ENCODE measurements around the gene SCGB1D4.

The SCGB1D4 gene

DNA sequence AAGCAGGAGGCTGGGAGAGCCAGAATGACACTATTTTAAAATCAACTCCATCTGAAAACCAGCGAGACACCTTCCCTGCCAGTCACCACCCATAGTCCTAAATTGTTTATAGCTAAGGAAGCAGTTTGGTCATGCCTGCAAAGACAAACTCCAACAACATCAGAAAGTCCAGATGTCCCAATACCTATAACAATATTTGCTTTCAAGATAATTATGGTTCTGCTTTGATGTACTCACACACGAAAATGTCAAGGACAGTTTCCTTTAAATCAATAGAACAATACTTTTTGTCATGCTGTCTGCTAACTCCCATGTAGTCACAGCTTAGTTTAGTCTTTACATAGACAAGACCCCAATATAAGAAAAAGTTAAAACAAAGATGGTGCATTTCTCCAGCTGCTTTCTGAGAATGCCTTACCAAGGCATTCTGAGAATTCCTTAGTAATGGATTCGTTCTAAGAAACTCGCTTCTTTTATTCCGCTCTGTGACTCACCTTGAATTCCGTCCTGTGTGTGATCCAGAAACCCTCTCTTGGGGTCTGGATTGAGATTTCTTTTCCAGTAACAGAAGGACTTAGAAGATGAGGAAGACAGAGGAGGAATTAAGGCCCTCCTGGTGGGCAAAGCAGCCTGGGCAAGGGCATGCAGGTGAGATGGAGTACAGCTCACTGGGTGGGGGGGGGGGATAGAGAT lies 38.5 kb downstream of the SCGB1D4 start:
- Histone ChIP-seq H3K36me3 (replicated peaks; ENCODE audit: insufficient read depth, low read length) (no peaks in the 10 kb centered on the region), H4K20me1 (ENCODE audit: insufficient read depth, low read length) (no peaks in the 10 kb centered on the region), H3K4me1 (ENCODE audit: low read length) (no peaks in the 10 kb centered on the region), H3K27ac (ENCODE audit: low read length) (no peak overlapping the region), H3K4me3 (ENCODE audit: low read length) (no peak overlapping the region), H3K9ac (ENCODE audit: low read length) (no peak overlapping the region), H3K79me2 (ENCODE audit: low read length) (no peaks in the 10 kb centered on the region), H3K4me2 (ENCODE audit: low read depth, low read length) (no peak overlapping the region), H3F3A (ENCODE audit: insufficient read depth, low read length) (no peaks in the 10 kb centered on the region), H3K27me3 (replicated peaks; ENCODE audit: insufficient read depth, low read length) (no peaks in the 10 kb centered on the region), H2AFZ (ENCODE audit: low read length) (no peak overlapping the region), H3K9me3 (replicated peaks; ENCODE audit: insufficient read depth, low read length) (no peaks in the 10 kb centered on the region), H3K9me2 (replicated peaks; ENCODE audit: insufficient read depth, low read length) (no peaks in the 10 kb centered on the region)
- TF ChIP-seq EZH2 (optimal IDR thresholded peaks at IDR 0.05; ENCODE audit: low read depth, low read length) (no peak), EZH2phosphoT487 (IDR thresholded peaks at IDR 0.05; ENCODE audit: low read length) (no peak)
- TF ChIP-seq, protein P1, sequence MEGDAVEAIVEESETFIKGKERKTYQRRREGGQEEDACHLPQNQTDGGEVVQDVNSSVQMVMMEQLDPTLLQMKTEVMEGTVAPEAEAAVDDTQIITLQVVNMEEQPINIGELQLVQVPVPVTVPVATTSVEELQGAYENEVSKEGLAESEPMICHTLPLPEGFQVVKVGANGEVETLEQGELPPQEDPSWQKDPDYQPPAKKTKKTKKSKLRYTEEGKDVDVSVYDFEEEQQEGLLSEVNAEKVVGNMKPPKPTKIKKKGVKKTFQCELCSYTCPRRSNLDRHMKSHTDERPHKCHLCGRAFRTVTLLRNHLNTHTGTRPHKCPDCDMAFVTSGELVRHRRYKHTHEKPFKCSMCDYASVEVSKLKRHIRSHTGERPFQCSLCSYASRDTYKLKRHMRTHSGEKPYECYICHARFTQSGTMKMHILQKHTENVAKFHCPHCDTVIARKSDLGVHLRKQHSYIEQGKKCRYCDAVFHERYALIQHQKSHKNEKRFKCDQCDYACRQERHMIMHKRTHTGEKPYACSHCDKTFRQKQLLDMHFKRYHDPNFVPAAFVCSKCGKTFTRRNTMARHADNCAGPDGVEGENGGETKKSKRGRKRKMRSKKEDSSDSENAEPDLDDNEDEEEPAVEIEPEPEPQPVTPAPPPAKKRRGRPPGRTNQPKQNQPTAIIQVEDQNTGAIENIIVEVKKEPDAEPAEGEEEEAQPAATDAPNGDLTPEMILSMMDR (IDR thresholded peaks at IDR 0.05; ENCODE audit: low read length), result no peak
- DNase-seq, result no peak

DNA sequence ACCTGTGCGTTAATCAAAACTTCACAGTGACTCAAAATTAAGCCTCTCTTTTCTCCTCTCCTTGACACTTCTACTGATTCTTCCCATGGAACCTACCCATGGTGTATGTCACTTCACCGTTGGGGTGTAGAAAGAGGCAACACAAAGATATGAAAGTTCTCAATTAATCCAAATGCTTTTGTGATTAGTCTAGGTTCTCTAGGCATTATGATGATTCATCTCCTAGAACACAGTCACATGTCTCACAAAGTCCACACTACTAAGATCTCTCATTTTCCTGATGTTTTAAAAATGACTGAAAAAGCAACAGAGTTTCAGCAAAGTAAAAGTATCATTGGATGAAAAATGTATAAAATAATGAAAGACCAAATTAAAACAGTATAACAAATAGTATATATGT lies 42.6 kb downstream of the SCGB1D4 start:
- no peak overlapping the region for H2AFZ ChIP-seq (ENCODE audit: low read length)
- no peak overlapping the region for H3K9ac ChIP-seq (ENCODE audit: low read length)
- no peaks in the 10 kb centered on the region for H3K9me2 ChIP-seq (replicated peaks; ENCODE audit: insufficient read depth, low read length)
- H3K27me3 ChIP-seq (replicated peaks; ENCODE audit: insufficient read depth, low read length), result no peaks in the 10 kb centered on the region
- H3K27ac ChIP-seq (ENCODE audit: low read length), result no peak overlapping the region
- no peak overlapping the region for H3K4me3 ChIP-seq (ENCODE audit: low read length)
- H3K4me2 ChIP-seq (ENCODE audit: low read depth, low read length), result no peak overlapping the region
- H4K20me1 ChIP-seq (ENCODE audit: insufficient read depth, low read length), result no peaks in the 10 kb centered on the region
- no peaks in the 10 kb centered on the region for H3K4me1 ChIP-seq (ENCODE audit: low read length)
- TF ChIP-seq EZH2 (optimal IDR thresholded peaks at IDR 0.05; ENCODE audit: low read depth, low read length) (no peak), EZH2phosphoT487 (IDR thresholded peaks at IDR 0.05; ENCODE audit: low read length) (no peak)
- TF ChIP-seq, protein P1 (IDR thresholded peaks at IDR 0.05; ENCODE audit: low read length), result no peak
- no peaks in the 10 kb centered on the region for H3K9me3 ChIP-seq (replicated peaks; ENCODE audit: insufficient read depth, low read length)
- H3K36me3 ChIP-seq (replicated peaks; ENCODE audit: insufficient read depth, low read length), result no peaks in the 10 kb centered on the region
- DNase-seq, result no peak
- H3F3A ChIP-seq (ENCODE audit: insufficient read depth, low read length), result no peaks in the 10 kb centered on the region
- no peaks in the 10 kb centered on the region for H3K79me2 ChIP-seq (ENCODE audit: low read length)

DNA sequence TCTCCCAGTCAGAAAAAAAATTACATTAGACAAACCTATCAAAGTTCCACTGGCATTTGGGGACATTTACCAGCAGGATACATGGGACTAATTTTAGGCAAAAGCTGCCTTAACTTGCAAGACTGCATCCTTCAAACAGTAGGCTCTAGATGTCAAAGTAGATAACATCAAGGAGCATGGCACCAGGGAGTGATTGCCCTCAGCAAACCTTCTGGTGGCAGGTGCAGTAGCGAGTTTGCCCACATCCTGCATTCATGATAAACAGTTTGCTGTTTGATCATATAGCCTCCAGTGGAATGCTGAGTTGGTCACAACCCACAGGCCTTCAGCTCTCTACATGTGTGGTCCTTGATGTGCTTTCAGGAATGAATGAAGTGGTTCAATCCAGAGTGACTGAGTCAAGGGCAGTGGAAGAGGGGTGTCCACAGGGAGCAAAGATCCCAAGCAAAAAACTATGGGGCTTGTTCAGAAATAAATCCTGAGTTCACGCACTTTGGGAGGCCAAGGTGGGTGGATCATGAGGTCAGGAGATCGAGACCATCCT lies 44.8 kb downstream of the SCGB1D4 start:
- Histone ChIP-seq H3K4me3 (ENCODE audit: low read length) (no peak overlapping the region), H3K27ac (ENCODE audit: low read length) (no peak overlapping the region), H3K79me2 (ENCODE audit: low read length) (no peaks in the 10 kb centered on the region), H2AFZ (ENCODE audit: low read length) (no peak overlapping the region), H3F3A (ENCODE audit: insufficient read depth, low read length) (no peaks in the 10 kb centered on the region), H3K4me2 (ENCODE audit: low read depth, low read length) (no peak overlapping the region), H3K9me2 (replicated peaks; ENCODE audit: insufficient read depth, low read length) (no peaks in the 10 kb centered on the region), H3K4me1 (ENCODE audit: low read length) (no peaks in the 10 kb centered on the region), H3K27me3 (replicated peaks; ENCODE audit: insufficient read depth, low read length) (no peaks in the 10 kb centered on the region), H4K20me1 (ENCODE audit: insufficient read depth, low read length) (no peaks in the 10 kb centered on the region), H3K36me3 (replicated peaks; ENCODE audit: insufficient read depth, low read length) (no peaks in the 10 kb centered on the region), H3K9ac (ENCODE audit: low read length) (no peak overlapping the region), H3K9me3 (replicated peaks; ENCODE audit: insufficient read depth, low read length) (no peaks in the 10 kb centered on the region)
- no peak for DNase-seq
- no peak for TF ChIP-seq EZH2 (optimal IDR thresholded peaks at IDR 0.05; ENCODE audit: low read depth, low read length)
- no peak for TF ChIP-seq EZH2phosphoT487 (IDR thresholded peaks at IDR 0.05; ENCODE audit: low read length)
- TF ChIP-seq, protein P1 (IDR thresholded peaks at IDR 0.05; ENCODE audit: low read length), result no peak
